OCI-LY1 (cell line): ENCODE measurements around the gene JUN.

ENCODE experiments used
- H2AFZ ChIP-seq: fragments of 200-600 bp; sonication (generic), shearing (Covaris generic); 2 replicates; pipeline ENCODE4 v1.6.0; 2014; ENCODE audit warnings: antibody characterized with exemption, mild to moderate bottlenecking, low read length
- H3F3A ChIP-seq: fragments of 200-600 bp; sonication (generic), shearing (Covaris generic); 2 replicates; pipeline ENCODE4 v1.6.0; 2014; ENCODE audit warnings: mild to moderate bottlenecking, antibody characterized with exemption, low read length, moderate library complexity; ENCODE audit not compliant: insufficient read depth
- H3K27ac ChIP-seq: fragments of 200-600 bp; sonication (generic); 2 replicates; pipeline ENCODE4 v1.5.1; 2014; ENCODE audit warnings: low read length, mixed run types, mild to moderate bottlenecking, low read depth; ENCODE audit not compliant: poor library complexity, severe bottlenecking
- H3K27me3 ChIP-seq: fragments of 200-600 bp; sonication (generic); 2 replicates; pipeline ENCODE4 v1.6.0; 2014; ENCODE audit warnings: antibody characterized with exemption, mild to moderate bottlenecking, low read length, moderate library complexity; ENCODE audit not compliant: insufficient read depth
- H3K36me3 ChIP-seq: fragments of 200-600 bp; sonication (generic); 2 replicates; pipeline ENCODE4 v1.6.1; 2014; ENCODE audit warnings: mild to moderate bottlenecking, antibody characterized with exemption, low read length, moderate library complexity, mixed read lengths; ENCODE audit not compliant: insufficient read depth
- H3K4me1 ChIP-seq: fragments of 200-600 bp; sonication (generic); 2 replicates; pipeline ENCODE4 v1.5.1; 2014; ENCODE audit warnings: mild to moderate bottlenecking, low read length, moderate library complexity; ENCODE audit not compliant: insufficient read depth, severe bottlenecking
- H3K4me2 ChIP-seq: fragments of 200-600 bp; sonication (generic), shearing (Covaris generic); 2 replicates; pipeline ENCODE4 v1.6.1; 2014; ENCODE audit warnings: low read length
- H3K4me3 ChIP-seq: fragments of 200-600 bp; sonication (generic); 2 replicates; pipeline ENCODE4 v1.5.1; 2014; ENCODE audit warnings: low read length, low read depth, mild to moderate bottlenecking, mixed read lengths; ENCODE audit not compliant: poor library complexity, severe bottlenecking
- H3K79me2 ChIP-seq: fragments of 200-600 bp; shearing (Covaris generic); 2 replicates; pipeline ENCODE4 v1.6.1; 2016; ENCODE audit warnings: mixed run types, low read length, mixed read lengths; ENCODE audit not compliant: insufficient read depth
- H3K9ac ChIP-seq: fragments of 200-600 bp; sonication (generic), shearing (Covaris generic); 2 replicates; pipeline ENCODE4 v1.6.1; 2014; ENCODE audit warnings: mild to moderate bottlenecking, low read length, mixed read lengths
- H3K9me2 ChIP-seq: fragments of 200-600 bp; sonication (generic), shearing (Covaris generic); 2 replicates; pipeline ENCODE4 v1.6.1; 2014; ENCODE audit warnings: low read depth, mild to moderate bottlenecking, low read length, mixed read lengths
- H3K9me3 ChIP-seq: fragments of 200-600 bp; shearing (Covaris generic); 2 replicates; pipeline ENCODE4 v1.6.1; 2014; ENCODE audit warnings: low read length, mixed read lengths
- H4K20me1 ChIP-seq: fragments of 200-600 bp; sonication (generic), shearing (Covaris generic); 2 replicates; pipeline ENCODE4 v1.6.0; 2016; ENCODE audit warnings: mild to moderate bottlenecking, low read length; ENCODE audit not compliant: insufficient read depth
- EZH2 ChIP-seq: fragments of 200-600 bp; sonication (generic), shearing (Covaris generic); IDR thresholded peaks from 2 replicates; pipeline ENCODE4 v1.8.0; 2017; ENCODE audit warnings: borderline replicate concordance, mixed run types, mild to moderate bottlenecking, antibody characterized with exemption, low read length, moderate library complexity, mixed read lengths
- TF ChIP-seq, protein P1 (sequence below): fragments of 200-600 bp; sonication (generic), shearing (Covaris generic); IDR thresholded peaks from 2 replicates; pipeline ENCODE4 v1.5.1; 2017; ENCODE audit warnings: mild to moderate bottlenecking, antibody characterized with exemption, low read length, moderate library complexity, mixed read lengths

JUN gene

GRCh38 chr1:58778385-58779000 is 5.4 kb downstream of the JUN start:
- H3K9me3 ChIP-seq: no peaks in the 10 kb centered on the region
- H3K9ac ChIP-seq: no peak overlapping the region
- no peaks in the 10 kb centered on the region for H3K79me2 ChIP-seq
- no peaks in the 10 kb centered on the region for H3K9me2 ChIP-seq
- no peak overlapping the region for H3K4me2 ChIP-seq
- TF ChIP-seq, protein P1, sequence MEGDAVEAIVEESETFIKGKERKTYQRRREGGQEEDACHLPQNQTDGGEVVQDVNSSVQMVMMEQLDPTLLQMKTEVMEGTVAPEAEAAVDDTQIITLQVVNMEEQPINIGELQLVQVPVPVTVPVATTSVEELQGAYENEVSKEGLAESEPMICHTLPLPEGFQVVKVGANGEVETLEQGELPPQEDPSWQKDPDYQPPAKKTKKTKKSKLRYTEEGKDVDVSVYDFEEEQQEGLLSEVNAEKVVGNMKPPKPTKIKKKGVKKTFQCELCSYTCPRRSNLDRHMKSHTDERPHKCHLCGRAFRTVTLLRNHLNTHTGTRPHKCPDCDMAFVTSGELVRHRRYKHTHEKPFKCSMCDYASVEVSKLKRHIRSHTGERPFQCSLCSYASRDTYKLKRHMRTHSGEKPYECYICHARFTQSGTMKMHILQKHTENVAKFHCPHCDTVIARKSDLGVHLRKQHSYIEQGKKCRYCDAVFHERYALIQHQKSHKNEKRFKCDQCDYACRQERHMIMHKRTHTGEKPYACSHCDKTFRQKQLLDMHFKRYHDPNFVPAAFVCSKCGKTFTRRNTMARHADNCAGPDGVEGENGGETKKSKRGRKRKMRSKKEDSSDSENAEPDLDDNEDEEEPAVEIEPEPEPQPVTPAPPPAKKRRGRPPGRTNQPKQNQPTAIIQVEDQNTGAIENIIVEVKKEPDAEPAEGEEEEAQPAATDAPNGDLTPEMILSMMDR: no peak
- TF ChIP-seq EZH2: no peak
- H3K36me3 ChIP-seq: no peaks in the 10 kb centered on the region
- H2AFZ ChIP-seq: no peak overlapping the region
- H4K20me1 ChIP-seq: no peaks in the 10 kb centered on the region
- no peaks in the 10 kb centered on the region for H3F3A ChIP-seq
- no peak overlapping the region for H3K4me3 ChIP-seq
- peaks cover 19% of the 10 kb centered on the region for H3K4me1 ChIP-seq
- no peak overlapping the region for H3K27ac ChIP-seq
- H3K27me3 ChIP-seq: no peaks in the 10 kb centered on the region; the same call in 1 of the 2 replicates

DNA sequence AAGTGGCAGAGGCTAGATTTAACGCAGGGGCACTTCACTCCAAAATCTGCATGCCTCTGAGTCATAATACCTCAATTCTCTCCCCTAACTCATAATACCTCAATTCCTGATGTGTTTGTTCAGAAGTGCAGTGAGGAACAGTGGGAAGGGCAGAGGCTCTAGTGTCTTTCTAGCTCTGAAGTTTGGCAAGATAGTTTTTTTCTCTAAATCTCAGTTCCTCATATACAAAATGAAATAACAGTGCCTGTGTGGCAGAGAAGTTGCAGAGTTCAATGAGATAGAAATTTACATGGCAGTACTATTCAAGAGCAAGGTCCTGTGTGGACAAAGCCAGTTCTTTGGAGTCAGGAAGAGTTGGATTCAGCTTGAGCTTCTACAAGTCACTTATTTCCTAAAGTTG is 9.8 kb downstream of the JUN start:
- no peak for TF ChIP-seq EZH2
- TF ChIP-seq, protein P1: no peak
- H3K4me3 ChIP-seq: no peak overlapping the region
- no peaks in the 10 kb centered on the region for H3K9me3 ChIP-seq
- H3K79me2 ChIP-seq: no peaks in the 10 kb centered on the region
- no peak overlapping the region for H2AFZ ChIP-seq
- peaks cover 4% of the 10 kb centered on the region for H3K4me1 ChIP-seq
- no peaks in the 10 kb centered on the region for H3K27me3 ChIP-seq
- H3K4me2 ChIP-seq: no peak overlapping the region
- H3K27ac ChIP-seq: no peak overlapping the region
- no peaks in the 10 kb centered on the region for H3K36me3 ChIP-seq
- no peak overlapping the region for H3K9ac ChIP-seq
- no peaks in the 10 kb centered on the region for H3K9me2 ChIP-seq
- H3F3A ChIP-seq: no peaks in the 10 kb centered on the region
- no peaks in the 10 kb centered on the region for H4K20me1 ChIP-seq

- no peak overlapping the region for H3K4me3 ChIP-seq
- H3K79me2 ChIP-seq: no peaks in the 10 kb centered on the region
- H3K9me3 ChIP-seq: no peaks in the 10 kb centered on the region
- H3K4me1 ChIP-seq: peaks cover 4% of the 10 kb centered on the region
- H2AFZ ChIP-seq: no peak overlapping the region
- no peaks in the 10 kb centered on the region for H3K9me2 ChIP-seq
- no peaks in the 10 kb centered on the region for H3K27me3 ChIP-seq
- H3K4me2 ChIP-seq: no peak overlapping the region
- no peaks in the 10 kb centered on the region for H4K20me1 ChIP-seq
- H3K36me3 ChIP-seq: no peaks in the 10 kb centered on the region
- no peak overlapping the region for H3K27ac ChIP-seq
- TF ChIP-seq, protein P1: no peak
- TF ChIP-seq EZH2: no peak
- no peaks in the 10 kb centered on the region for H3F3A ChIP-seq
- no peak overlapping the region for H3K9ac ChIP-seq
Observed at GRCh38 chr1:58773406-58773840, 10.4 kb downstream of the JUN start.
